NCI-H748 treated with DMSO at 0.1 percent for 48 hours (cell line): ENCODE measurements around the gene PCGF2.
A peak's percentile ranks its signal among the peaks of the same experiment; 100 is the strongest.
"Not testable (repeated sequence)": the region's sequence is repeated elsewhere in the genome, so short reads cannot be mapped to it uniquely, and the experiment has no call there.

Source experiments
- DNase-seq: peaks from one replicate; lab custom pipeline; 2025; lab: John Stamatoyannopoulos, UW

The PCGF2 gene

DNA sequence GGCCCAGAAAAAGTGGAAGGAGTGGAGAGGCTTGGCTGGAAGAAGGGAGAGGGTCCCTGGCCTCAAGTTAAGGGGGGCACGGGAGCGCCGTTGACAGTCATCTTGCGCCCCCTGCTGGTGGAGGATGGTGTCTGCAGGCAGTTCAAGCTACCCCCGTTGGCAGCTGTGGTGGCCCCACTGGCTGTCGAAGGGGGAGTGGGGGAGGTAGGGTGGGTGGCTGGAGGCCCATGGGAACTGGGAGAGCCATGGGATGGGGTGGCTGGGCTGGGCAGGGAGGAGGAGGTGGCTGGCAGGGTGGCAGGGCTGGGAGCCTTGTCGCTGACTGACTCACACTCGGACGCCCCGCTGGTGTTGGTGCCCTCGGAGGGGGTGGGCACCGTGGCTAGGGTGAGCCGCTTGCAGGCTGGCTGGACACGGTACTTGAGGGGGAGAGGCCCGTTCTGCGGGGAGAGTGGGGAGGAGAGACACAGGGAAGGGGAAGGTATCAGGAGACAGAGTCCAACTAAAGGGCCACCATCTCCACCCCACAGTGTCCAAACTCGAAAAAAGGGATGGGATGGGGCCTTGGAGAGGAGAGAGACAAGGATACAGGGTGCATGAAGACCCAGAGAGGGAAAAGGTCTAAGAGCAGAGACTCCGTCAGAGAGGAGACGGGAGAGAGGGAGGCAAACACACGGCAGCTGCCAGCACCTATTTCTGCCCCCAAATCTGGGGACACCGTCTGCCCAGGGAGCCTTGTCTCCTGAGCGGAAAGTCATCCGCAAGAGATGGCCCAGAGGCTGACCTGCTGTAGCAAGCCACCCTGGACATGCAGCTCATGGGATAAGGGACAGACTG is 12.8 kb downstream of the PCGF2 start:
- DNase-seq: no peak

GRCh38 chr17:38733982-38734973 is 13.9 kb downstream of the PCGF2 start:
- no peak for DNase-seq

- no peak for DNase-seq
These were observed 14.7 kb downstream of the PCGF2 start for GRCh38 chr17:38733282-38733981.

DNA sequence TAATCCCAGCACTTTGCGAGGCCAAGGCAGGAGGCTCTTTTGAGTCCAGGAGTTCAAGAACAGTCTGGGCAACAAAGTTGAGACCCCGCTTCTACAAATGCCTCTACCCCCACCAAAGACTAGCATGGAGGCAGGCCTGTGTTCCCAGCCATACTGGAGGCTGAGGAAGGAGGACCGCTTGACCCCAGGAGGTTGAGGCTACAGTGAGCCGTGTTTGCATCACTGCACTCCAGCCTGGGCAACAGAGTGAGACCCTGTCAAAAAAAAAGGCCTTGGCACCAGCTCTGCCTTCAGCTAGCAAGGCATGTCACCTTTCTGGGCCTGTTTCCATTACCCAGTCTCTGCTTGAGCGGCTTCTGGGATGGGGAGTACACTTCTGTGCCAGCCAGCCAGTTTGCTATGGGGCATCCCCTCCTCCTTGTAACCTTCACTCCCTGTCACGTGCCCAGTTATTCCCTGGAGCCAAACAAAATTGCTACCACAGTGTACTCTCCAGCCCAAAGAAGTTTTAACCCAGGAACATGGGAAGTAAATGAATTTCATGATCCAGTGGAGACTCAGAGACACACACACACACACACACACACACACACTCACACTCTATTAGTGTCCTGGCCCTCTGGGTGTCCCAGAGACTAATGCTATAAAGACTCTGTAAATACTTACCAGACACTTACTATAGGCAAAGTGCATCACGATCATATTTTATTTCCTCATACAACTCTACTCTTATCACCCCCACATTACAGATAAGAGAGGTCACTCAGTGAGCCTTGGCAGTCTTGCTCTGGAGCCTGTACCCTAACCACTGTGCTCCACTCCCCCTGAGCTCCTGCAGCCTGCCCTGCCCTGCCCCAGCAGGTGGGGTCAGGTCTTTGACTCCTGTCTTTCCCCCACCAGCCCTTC is 15.5 kb downstream of the PCGF2 start:
- no peak for DNase-seq

GRCh38 chr17:38731526-38732294 is 16.4 kb downstream of the PCGF2 start:
- no peak for DNase-seq

DNA sequence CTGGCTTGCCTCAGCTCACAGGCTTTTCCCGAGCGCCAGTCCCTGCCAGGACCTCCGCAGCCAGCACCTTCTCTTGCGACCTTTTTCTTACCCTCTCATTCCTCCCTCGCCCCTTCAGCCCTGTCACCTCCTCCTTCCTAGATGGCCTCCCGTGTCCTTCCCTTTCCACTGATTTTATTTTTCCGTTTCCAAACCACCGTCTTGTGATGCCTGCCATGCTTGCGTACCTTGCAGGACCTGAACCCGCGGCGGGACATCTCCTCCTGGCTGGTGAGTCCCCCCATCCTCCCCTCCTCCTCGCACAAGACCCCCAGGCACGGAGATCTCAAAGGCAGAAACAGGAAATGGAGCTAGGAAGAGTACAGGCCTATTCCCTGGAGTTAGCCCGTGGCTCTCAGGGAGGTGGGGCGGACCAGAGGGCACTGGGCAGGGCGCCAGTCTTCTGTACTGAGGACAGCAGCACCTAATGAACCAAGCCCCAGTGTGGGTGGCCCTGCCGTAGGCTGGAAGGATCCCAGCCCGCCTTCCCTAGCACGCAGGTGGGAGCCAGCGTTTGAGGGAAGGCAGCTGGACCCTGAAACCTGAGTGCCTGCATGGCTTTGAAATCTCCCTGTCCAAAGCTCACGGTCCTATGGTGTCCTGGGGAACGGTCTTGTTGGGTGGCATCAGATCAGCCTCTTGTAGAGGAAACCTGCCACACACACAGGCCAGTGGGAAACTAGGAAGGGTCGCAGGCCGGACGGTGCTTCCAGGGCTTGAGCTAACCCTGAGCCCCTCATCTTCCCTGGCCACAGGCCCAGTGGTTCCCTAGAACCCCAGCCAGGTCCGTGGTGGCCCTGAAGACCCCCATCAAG is 17.4 kb downstream of the PCGF2 start:
- DNase-seq: no peak

DNA sequence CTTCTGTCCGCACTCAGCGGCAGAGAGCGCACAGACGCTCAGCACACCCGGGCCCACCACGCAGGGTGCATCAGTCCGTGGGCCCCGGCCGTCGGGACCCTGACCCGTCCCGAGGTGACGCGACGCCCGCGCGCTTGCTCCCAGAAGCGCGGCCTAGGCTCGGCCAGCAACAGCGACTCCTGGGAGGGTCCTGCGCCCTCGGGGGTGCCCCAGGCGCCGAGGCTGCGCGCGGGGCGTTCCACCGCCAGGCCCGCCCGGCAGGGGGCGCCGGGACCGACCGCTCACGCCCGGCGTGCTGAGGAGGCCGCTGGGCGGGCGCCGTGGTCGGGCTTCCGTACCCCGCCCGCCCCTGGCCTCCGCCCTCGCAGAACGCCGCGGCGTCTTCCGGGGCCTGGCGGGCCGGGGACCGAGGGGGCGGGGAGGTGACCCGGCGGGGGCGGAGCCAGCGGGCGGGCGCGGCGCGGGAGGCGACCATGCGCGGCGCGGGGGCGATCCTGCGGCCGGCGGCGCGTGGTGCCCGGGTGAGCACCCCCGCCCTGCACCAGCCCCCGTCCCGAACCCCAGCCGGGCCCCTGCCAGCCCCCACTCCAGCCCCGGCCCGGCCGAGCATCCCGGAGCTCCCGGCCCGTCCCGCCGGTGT is 18.1 kb downstream of the PCGF2 start, which contains the start of gene CISD3:
TSS of gene CISD3 (plus strand) at position 456 of the 640 bp plus-strand sequence. CDS start at position 474, 18 bp downstream.
- peak; percentile 41 for DNase-seq

DNA sequence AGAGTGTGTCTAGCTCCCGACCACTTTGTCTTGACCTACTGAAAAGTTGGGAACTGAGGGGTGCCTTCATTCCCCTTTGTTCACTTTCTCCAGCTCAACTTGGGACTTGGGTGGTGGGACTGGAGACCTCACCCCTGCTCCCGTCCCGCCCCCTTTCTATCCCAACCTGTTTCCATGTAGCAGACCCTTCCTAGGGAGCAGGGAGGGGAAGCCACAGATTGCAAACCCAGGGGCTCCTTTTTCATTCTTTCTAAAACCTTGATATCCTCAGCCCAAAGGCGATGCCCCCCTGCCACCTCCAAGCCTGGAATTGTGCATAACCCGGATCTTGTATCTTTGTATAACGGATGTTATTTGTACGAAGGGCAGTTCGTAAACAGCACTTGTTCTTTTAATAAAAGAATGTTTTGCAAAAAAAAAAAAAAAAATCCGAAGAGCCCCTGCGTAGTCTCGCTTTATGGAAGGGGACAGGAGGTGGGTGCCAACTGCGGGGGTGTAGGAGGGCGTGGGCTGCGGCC is 18.7 kb downstream of the PCGF2 start:
- DNase-seq: no peak

- DNase-seq: no peak
These were observed 19.8 kb downstream of the PCGF2 start for GRCh38 chr17:38728290-38728831.

- DNase-seq: no peak
These were observed 20.4 kb downstream of the PCGF2 start for GRCh38 chr17:38727736-38728135.

DNA sequence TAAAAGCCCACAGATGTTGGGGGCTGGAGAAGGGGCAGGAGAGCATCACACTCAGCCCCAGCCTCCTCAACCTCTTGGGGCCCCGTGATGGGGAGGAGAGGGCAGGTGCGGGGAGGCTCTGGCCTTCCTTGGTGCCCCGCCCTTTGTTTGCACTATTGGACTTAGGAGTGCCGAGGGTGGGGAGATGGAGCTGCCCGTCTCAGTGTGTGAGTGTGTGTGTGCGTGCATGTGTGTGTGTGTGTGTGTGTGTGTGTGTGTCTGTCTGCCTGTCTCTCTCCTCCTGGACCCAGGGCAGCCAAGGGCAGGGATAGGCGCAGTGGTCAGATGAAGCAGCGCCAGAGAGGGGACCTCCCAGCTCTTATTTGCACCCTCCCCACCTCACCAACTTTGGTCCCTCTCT is 22.0 kb downstream of the PCGF2 start:
- DNase-seq: not testable (repeated sequence)

DNA sequence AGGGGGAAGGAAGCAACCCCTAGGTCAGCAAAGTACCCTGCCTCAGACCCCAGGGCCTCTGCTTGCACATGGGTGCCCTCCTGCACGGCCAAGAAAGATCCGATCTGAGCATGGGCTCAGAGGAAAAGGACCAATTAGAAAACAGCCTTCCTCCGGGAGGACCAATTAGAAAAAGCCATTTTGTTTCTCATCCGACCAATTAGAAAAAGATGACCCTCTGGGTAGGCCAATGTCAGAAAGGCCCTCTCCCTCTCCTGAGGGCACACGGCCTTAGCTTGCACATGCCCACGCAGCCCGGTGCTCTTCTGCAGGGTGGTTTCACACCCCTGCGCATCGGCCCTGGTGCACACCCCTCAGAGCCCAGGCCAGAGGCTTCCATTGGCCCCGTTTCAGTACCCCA is 23.1 kb downstream of the PCGF2 start:
- no peak for DNase-seq

DNA sequence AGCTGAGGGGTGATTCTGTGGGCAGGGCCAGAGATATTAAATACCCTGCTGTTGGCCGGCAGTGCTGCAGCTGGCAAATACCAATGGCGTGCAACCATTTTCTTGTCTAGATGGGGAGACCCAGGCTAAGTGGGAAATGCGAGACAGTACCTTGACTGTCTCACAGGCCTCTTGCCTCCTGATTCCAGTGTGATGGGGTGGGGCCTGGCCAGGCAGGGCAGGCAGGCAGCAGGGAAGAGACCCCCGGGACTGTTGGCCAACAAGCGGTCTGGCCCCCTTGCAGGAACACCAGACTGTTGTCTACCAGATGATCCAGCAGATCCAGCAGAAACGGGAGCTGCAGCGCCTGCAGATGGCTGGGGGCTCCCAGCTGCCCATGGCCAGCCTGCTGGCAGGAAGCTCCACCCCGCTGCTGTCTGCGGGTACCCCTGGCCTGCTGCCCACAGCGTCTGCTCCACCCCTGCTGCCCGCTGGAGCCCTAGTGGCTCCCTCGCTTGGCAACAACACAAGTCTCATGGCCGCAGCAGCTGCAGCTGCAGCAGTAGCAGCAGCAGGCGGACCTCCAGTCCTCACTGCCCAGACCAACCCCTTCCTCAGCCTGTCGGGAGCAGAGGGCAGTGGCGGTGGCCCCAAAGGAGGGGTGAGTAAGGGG is 23.7 kb downstream of the PCGF2 start:
- no peak for DNase-seq

DNA sequence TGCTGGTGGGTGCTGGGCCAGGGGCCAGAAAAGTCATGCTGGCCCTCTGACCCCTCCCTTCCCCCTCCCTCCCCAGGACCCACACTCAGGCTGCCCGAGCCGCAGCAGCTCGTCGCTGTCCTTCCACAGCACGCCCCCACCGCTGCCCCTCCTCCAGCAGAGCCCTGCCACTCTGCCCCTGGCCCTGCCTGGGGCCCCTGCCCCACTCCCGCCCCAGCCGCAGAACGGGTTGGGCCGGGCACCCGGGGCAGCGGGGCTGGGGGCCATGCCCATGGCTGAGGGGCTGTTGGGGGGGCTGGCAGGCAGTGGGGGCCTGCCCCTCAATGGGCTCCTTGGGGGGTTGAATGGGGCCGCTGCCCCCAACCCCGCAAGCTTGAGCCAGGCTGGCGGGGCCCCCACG is 26.3 kb downstream of the PCGF2 start:
- DNase-seq: no peak

DNA sequence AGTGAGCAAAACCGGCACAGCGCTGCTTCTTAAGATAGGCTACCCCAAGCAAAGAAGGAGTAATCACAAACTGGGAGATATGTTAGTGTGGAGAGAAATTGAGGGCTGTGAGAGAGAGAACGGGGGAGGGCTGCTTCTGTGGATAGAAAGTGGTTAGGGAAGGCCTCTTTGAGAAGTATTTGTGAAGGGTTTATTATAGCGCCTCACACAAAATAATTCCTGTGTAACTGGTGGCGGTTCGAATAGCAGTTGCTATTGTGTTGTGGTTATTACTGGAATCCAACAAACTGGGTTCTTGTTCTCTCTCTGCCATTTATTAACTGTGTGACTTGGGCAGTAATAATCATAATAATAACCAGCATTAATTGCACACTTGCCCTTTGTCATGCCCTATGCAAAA is 27.2 kb downstream of the PCGF2 start:
- DNase-seq: no peak

DNA sequence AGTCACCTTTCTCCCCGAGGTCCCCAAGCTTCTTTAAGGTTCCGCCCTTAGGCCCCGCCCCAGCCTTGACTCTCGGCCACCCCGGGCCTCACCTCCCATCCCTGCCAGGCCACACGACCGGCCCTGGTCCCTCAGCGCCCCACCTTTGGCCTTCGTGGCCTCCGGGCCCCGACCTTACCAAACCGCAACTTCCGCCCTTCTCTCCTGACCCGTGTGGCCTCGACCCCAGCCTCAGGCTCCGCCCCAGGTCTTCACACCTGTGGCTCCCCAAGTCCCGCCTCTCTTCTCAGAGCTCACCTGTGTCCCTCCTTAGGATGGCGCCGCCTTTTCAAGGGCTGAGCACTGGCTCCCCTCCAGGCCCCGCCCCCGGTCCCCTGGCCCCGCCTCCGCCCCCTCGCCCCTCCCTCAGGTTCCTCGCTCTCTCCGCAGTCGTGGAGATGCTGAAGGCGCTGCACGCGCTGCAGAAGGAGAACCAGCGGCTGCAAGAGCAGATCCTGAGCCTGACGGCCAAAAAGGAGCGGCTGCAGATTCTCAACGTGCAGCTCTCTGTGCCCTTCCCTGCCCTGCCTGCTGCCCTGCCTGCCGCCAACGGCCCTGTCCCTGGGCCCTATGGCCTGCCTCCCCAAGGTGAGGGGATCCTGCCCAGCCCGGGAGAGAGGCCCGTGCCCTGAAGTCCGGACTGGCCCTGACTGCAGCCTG is 28.0 kb downstream of the PCGF2 start:
- DNase-seq: no peak

GRCh38 chr17:38719289-38719942 is 28.7 kb downstream of the PCGF2 start:
- no peak for DNase-seq
